Stromal cell of bone marrow (primary cell): ENCODE data around the gene EP400.
A peak's percentile ranks its signal among the peaks of the same experiment; 100 is the strongest.

Experiments used
- DNase-seq: peaks from one replicate; pipeline ENCODE4 v3.0.0-alpha.2; 2012; ENCODE audit warnings: low read depth

EP400 gene

DNA sequence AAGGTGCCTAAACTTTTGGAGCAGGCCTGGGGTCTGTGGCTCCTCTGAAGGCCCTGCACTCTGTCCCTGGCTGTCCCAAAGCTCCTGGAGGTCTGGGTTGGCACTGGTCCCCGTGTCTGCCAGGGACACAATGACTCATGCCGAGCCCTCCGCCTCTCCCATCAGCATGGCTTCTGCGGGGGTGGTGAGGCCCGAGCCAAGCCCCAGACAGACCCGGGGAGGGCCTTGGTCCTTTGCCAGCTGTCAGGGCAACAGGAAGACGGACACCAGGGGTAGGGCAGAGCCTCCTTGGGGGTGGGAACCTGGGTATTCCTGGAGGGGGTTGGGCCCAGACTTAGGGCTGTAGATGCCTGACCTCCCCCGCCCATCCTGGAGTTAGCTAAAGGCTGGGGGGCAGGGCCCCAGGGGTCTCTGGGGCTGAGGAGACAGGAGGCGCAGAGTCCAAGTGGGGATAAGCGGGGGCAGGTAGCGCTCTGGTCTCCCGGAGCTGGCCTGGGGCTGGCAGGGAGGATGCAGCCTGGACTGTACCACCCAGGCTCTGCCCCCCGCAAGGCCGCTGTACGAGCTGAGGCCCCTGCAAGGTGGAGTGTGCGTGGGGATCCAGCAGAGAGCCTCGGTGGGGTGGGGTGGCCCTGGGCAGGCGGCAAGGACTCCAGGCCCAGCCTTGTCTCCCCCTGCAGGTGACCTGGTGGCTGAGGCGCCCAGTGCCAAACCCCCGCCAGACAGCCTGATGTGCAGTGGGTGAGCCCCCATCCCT lies 37.0 kb upstream of the EP400 start:
- DNase-seq: peak; percentile 41

DNA sequence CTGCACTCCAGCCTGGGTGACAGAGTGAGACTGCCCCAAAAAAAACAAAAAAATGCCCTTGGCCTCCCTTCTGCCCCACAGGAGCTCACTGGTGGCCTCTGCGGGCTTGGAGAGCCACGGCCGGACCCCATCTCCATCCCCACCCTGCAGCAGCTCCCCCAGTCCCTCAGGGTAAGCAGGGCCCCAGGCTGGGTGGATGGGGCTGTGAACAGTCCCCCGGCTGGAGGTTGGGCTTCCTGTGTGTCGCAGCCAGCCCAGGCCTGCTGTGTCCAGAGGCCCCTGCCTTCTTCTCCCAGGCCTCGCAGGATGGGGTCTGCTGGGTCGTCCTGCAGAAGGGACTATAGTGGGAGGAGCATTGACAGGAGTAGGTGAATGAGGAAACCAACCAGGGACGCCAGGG lies 36.1 kb upstream of the EP400 start:
- DNase-seq: no peak

DNA sequence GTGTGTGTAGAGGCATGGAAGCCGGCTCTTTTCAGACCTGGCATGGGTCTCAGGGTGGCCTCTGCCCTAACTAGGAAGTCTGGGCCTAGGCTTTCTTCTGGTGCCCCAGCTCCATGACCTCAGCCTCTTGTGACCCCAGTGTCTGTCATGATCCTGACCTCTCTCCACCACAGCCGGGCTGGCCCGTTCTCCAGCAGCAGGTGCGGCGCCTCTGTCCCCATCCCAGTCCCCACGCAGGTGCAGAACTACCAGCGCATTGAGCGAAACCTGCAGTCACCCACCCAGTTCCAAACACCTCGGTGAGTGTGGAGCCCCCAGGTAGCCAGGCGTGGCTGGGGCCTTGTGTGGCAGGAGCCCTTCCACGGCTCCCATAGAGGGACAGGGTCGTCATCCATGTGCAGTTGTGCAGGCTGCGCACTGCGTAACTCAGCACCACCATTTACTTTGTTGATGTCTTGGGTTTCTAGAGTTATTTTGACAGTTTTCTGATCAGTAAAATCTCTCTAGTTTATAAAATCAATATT lies 35.5 kb upstream of the EP400 start:
- DNase-seq: no peak

DNA sequence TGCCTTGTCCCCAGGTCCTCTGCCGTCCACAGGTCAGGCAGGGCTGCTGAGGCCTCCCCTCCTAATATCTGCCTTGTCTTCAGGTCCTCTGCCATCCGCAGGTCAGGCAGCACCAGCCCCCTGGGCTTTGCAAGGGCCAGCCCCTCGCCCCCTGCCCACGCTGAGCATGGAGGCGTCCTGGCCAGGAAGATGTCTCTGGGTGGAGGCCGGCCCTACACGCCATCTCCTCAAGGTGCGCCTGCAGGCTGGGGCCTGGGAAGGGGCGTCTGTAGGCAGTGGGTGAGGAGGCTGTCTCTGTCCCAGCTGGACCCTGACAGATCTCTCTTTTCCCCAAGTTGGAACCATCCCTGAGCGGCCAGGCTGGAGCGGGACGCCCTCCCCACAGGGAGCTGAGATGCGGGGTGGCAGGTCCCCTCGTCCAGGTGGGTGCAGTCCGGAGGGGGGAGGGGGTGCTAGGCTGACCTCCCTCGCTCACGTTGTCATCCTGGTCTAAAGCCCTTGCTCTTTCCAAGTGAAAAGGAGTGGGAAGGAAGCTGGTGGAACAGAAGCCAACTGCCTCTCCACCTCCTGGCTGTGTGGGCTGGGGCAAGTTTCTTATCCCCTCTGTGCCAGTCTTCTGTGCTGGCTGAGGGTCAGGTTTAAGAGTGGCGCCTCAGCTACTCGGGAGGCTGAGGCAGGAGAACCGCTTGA lies 34.6 kb upstream of the EP400 start:
- no peak for DNase-seq

DNA sequence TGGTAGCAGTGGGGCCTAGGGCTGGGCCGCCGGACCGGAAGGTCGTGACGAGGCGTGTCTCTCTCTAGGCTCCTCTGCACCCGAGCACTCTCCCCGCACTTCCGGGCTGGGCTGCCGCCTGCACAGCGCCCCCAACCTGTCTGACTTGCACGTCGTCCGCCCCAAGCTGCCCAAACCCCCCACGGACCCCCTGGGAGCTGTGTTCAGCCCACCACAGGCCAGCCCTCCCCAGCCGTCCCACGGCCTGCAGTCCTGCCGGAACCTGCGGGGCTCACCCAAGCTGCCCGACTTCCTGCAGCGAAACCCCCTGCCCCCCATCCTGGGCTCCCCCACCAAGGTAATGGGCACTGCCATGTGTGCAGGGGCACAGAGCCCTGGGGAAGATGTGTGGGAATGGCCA lies 33.9 kb upstream of the EP400 start:
- DNase-seq: no peak

DNA sequence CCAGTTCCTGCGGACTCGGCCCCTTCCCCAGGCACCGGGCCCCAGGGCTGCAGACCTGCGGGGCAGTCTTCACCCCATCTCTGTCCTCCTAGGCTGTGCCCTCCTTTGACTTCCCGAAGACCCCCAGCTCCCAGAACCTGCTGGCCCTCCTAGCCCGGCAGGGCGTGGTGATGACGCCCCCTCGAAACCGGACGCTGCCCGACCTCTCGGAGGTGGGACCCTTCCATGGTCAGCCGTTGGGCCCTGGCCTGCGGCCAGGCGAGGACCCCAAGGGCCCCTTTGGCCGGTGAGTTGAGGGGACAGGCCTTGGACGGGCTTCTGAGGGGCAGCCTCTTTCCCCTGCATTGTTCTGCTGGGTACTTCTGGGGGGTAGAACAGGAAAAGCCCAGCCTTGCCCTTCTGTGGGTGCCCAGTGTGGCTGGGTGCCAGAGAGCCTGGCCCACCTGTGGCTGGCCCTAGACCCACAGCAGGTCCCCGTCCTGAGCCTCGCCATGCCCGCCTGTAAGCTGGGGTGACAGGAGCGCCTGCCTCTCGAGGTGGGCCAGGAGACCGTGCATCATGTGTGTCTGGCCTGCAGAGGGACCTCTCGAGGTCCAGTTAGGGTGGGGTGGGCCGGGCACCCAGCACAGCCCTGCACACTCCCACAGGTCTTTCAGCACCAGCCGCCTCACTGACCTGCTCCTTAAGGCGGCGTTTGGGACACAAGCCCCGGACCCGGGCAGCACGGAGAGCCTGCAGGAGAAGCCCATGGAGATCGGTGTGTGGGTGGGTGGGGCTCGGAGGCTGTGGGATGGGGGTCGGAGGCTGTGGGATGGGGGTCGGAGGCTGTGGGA lies 33.2 kb upstream of the EP400 start:
- no peak for DNase-seq

DNA sequence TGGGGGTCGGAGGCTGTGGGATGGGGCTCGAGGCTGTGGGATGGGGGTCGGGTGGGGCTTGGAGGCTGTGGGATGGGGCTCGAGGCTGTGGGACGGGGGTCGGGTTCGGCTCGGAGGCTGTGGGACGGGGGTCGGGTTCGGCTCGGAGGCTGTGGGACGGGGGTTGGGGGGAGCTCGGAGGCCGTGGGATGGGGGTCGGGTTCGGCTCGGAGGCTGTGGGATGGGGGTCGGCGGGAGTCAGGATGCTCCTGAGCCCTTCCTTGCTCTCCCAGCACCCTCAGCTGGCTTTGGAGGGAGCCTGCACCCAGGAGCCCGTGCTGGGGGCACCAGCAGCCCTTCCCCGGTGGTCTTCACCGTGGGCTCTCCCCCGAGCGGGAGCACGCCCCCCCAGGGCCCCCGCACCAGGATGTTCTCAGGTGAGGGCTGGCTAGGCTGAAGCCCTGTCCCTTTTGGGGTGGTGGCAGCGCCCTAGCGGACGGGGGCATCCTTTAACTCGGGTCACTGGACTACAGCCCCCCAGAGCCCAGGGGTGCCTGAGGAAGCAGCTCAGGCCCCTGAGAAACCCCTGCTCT lies 32.5 kb upstream of the EP400 start:
- DNase-seq: no peak

DNA sequence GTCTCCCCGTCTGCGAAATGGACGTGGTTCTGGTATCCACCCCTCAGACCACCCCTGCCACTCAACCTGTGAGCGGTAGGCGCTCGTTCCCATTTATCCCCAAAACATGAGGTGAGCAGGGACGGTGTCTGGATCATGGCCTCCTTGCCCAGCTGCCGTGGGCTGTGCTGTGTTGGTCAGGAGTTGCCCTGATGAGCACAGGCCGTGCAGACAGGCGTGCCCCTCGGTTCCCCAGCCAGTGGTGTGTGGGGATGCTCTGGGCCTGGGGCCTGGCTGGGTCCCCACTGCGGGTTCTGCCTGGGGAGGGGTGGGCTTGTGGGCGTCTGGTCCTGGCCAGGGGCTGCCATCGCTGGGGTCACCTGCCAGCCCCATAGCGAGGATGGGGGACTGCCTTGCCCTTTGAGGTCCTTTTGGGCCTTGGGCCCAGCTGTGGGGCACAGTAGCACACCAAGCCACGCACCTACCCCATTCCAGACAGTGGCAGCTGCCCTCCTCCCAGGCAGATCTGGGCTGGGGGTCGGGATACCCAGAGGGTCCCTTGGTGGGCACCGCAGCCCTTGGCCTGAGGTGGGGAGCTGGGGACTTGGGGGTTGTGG lies 31.9 kb upstream of the EP400 start:
- DNase-seq: no peak

DNA sequence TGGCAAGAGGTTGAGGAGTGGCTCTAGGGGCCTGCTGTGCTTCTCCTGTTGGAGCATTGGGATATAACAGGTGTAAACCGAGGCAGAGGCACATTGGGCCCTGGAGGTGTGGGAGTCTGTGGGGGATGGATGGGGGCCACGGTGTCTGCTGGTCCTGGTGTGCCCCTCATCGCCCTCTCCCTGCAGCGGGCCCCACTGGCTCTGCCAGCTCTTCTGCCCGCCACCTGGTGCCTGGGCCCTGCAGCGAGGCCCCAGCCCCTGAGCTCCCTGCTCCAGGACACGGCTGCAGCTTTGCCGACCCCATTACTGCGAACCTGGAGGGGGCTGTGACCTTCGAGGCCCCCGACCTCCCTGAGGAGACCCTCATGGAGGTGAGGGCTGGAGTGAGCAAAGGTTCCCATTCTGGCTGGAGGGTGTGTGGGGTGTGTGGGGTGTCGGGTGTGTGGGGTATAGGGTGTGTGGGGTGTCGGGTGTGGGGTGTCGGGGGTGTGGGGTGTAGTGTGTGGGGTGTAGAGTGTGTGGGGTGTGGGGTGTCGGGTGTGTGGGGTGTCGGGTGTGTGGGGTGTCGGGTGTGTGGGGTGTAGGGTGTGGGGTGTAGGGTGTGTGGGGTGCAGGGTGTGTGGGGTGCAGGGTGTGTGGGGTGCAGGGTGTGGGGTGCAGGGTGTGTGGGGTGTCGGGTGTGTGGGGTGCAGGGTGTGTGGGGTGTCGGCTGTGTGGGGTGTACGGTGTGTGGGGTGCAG lies 31.3 kb upstream of the EP400 start:
- DNase-seq: no peak

DNA sequence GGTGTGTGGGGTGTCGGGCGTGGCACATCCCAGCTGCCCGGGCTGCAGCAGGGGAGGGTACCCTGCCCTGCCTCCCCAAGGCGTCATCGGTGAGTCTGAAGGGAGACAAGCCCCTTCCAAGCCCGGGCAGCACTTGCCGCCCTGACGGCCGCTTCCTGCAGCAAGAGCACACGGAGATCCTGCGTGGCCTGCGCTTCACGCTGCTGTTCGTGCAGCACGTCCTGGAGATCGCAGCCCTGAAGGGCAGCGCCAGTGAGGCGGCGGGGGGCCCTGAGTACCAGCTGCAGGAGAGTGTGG lies 30.7 kb upstream of the EP400 start:
- DNase-seq: no peak

DNA sequence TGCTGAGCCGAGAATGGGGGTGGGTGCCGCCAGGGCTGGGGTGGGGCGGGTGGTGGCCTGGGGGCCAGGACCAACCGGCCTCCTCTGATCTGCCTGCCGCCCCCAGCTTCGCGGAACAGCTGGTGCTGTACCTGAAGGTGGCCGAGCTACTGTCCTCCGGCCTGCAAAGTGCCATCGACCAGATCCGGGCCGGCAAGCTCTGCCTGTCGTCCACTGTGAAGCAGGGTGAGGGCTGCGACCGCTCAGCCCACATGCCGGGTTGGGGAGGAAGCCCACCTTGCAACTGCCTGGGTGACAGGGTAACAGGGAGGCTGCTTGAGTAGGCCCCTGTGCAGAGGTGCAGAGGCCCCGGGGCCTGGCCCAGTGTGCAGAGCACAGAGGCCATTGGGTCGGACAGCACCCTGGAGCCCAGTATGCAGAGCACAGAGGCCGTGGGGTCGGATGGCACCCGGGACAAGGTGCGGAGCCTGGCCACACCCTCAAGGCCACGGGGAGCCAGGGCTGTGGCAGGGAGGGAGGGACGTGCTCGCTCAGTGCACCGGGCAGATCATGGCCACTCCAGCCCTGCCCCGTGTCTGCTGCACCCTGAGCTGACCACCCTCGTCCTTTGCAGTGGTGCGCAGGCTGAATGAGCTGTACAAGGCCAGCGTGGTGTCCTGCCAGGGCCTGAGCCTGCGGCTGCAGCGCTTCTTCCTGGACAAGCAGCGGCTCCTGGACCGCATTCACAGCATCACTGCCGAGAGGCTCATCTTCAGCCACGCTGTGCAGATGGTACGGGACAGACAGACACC lies 30.2 kb upstream of the EP400 start:
- DNase-seq: no peak

DNA sequence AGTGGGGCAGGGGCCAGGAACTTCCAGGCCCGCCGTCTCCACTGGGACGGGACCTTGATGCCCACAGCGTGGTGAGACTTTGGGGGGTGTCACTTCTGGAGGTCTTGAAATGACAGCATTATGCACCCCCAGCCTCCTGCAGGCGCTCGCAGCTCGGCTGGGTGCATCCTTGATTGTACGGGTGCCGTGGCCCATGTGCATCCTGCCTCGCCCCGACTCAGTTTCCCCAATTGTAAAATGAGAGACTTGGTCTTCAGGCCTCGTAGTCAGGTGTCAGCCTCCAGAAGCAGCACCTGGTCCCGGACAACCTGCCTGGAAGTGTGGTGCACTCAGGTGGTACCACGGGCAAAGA lies 29.6 kb upstream of the EP400 start:
- no peak for DNase-seq

DNA sequence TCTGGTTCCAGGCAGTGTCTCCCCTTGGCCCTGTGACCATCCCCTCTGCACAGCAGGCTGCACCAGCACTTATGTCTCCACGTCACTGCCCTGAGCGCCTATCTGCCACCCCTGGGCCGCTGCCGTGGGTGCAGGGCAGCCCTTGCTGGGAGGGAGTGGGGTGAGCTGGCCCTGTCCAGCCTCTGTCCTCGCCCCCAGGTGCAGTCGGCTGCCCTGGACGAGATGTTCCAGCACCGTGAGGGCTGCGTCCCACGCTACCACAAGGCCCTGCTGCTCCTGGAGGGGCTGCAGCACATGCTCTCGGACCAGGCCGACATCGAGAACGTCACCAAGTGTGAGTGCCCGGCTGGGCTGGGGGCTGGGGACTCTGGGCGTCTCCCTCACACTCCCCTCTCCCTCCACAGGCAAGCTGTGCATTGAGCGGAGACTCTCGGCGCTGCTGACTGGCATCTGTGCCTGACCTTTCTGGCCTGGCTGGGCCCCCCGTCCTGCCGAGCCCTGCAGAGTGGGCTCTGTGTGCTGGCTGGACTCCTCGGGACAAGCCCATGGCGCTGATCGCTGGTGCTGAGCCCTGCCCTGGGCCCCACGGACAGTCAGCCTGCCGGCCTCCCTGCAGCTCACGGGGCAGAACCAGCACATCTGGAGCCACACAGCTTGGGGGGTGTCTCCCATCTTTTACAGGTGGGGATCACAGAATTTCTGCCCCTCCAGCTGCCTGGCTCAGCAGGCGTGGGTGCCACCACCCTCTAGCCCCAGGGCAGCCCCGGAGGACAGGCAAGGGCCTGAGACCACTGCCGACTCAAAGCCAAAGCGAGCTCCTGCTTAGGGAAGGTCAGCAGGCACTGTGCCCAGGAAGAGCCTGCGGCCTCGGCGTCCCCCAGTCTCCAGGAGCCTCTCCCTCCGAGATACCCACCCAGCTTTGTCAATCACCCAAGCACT lies 28.6 kb upstream of the EP400 start:
- no peak for DNase-seq

DNA sequence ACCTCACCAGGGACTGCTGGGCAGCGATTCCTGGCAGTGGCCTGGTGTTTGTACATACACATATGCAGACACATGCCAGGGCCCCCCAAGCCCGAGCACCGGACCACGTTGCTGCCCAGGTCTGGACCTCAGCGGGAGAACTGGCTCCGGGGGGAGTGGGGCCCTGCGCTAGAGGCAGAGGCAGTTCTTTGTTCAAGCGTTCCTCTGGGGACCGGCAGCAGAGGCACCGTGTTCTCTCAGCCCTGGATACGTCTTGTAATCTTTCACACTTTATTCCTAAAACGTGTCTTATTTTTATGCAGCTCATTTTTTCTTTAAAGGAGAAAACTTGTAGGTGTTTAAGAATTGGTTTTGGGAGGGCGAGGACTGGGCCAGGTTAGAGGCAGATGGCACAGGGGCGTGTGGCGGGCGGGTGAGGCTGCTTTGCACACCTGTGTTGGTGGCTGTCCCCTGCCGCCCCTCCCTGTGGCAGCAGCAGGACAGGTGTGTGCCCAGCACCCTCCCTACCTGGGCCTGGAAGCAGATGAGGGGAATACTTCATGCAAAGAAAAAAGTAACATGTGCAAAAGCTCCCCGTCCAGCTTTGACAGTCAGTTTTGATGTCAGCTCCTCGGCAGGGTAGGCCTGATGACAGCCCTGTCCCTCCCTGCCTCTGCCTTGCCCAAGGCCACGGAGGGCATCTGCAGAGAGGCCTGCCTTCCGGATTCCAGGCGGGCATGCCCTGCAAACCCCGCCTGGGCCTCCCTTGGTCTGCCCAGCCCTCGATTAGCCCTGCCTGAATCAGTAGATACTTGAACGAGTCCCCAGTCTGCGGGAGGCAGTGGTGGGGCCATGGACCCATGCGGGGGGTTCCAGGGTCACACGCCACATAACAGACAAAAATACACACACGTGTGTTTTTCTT lies 27.6 kb upstream of the EP400 start:
- DNase-seq: no peak

DNA sequence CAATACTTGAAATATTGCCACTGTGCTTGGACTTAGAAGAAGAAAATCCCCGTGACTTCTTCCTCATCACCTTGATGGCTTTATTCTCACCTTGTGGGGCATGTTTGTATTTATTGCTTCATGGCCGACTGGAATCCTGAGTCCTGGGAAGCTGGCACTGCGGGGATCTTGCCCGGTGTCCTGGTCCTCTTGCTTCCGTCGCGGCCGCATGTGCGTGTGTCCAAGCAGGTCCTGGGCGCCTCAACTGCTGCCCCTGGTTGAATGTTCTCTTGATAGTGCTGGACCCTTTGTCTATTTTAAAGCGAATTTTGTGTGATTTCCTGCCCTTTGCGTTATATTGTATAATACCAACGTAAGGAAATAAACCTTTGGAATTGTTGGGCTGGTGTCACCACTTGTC lies 27.0 kb upstream of the EP400 start:
- DNase-seq: no peak

DNA sequence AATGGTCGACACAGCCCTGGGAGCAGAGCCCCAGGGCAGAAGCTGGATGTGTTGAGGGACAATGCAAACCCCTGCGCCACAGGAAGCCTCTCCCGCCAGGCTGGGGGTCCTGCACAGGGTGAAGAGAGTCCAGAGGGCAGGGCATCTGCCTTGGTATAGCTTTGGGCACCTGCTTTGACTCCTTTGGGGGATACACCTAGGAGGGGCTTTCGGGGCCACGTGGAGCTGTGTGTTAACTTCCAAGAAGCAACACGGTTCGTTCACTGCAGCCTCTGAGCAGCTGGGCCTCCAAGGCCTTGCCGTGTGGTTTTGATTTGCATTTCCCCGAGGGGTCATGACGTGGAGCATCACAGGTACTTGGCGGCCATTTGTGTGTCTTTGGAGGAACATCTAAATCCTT lies 26.5 kb upstream of the EP400 start:
- DNase-seq: no peak

DNA sequence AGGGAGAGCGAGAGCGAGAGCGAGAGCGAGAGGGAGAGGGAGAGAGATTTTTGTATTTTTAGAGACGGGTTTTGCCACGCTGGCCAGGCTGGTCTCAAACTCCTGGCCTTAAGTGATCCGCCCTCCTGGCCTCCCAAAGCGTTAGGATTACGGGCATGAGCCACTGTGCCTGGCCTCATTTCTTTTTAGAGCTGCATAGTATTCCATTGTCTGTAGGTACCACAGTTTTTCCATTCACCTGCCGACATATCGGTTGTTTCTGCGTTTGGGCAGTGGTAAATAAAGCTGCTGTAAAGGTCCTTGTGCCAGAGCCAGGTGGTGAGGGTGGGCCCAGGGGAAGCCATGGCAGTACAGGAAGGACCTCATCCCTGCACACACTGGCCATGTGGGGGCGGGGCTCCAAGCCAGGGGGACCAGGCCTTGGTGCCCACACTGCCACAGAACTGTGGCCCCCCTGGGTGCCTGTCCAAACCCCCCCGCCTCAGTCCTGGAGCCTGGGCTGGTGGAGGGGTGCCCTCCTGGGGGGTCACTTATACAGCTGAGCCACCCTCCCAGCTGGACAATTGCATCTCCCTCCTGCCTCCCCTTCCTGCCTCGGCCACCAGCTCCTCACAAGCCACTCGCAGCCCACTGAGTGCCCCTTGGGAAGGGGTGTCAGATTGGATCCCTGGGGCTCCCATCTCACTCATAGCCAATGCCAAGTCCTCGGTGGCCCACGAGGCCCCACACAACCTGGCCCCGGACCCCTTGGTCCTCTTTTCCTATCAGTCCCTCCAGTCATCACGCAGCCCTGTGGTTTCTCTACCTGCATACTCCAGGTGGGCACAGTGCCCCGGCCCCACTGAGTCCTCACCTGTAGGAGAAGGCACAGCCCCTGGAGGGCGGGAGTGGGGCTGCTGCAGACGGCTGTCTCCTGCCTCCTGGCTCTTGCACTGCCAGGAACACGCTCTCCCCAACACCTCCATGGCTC lies 22.3 kb upstream of the EP400 start:
- no peak for DNase-seq
